ENCODE measurements around the gene ERMARD. TPM values are rescaled to one million over a fixed set of nuclear protein-coding genes. Genes with fewer than 3 reads are reported as not detected.

ERMARD gene
- total RNA-seq, 4 donors from 2014 or later = 9.0 to 18.9 (median 11.2) TPM

GRCh38 chr6:169793408-169793807 lies 42.0 kb downstream of the ERMARD start:
- Histone ChIP-seq H3K9me3 (no peaks in the 10 kb centered on the region), H3K27ac (no peak overlapping the region), H3K4me1 (peaks cover 0 to 18% of the 10 kb centered on the region in 2 donors), H3K4me3 (no peak overlapping the region), H3K36me3 (no peaks in the 10 kb centered on the region), H3K27me3 (no peaks in the 10 kb centered on the region)
- intact Hi-C loops (cut with DNase I; ENCODE audit: low total_unique reads) (no loop called here), in situ Hi-C loops (cut with MboI; ENCODE audit: low sequenced_read_pairs in 4 of 4) (no loop called here)
- ATAC-seq (no peak), DNase-seq (no peak)
- no peak for TF ChIP-seq POLR2A (IDR thresholded peaks at IDR 0.05)
- TF ChIP-seq CTCF (IDR thresholded peaks at IDR 0.05 in 4 of 5, conservative IDR thresholded peaks at IDR 0.05 in 1 of 5) = no peak

- H3K27me3 ChIP-seq = no peaks in the 10 kb centered on the region
- ATAC-seq = no peak
- H3K9me3 ChIP-seq = no peaks in the 10 kb centered on the region
- in situ Hi-C loops (cut with MboI; ENCODE audit: low sequenced_read_pairs in 4 of 4) = no loop called here
- no peak overlapping the region for H3K27ac ChIP-seq
- no peak overlapping the region for H3K4me3 ChIP-seq
- H3K4me1 ChIP-seq = peaks cover 0 to 14% of the 10 kb centered on the region in 2 donors
- no peak for TF ChIP-seq POLR2A (IDR thresholded peaks at IDR 0.05)
- TF ChIP-seq CTCF (IDR thresholded peaks at IDR 0.05 in 4 of 5, conservative IDR thresholded peaks at IDR 0.05 in 1 of 5) = no peak
- intact Hi-C loops (cut with DNase I; ENCODE audit: low total_unique reads) = no loop called here
- DNase-seq = no peak
- H3K36me3 ChIP-seq = no peaks in the 10 kb centered on the region
Measured at GRCh38 chr6:169794317-169795055, 43.1 kb downstream of the ERMARD start.

- H3K27ac ChIP-seq = no peak overlapping the region
- ATAC-seq (no peak), DNase-seq (no peak)
- no peak for TF ChIP-seq CTCF (IDR thresholded peaks at IDR 0.05 in 4 of 5, conservative IDR thresholded peaks at IDR 0.05 in 1 of 5)
- TF ChIP-seq POLR2A (IDR thresholded peaks at IDR 0.05) = no peak
- H3K27me3 ChIP-seq = no peaks in the 10 kb centered on the region
- H3K36me3 ChIP-seq = no peaks in the 10 kb centered on the region
- intact Hi-C loops (cut with DNase I; ENCODE audit: low total_unique reads) = no loop called here
- H3K4me3 ChIP-seq = no peak overlapping the region
- no peaks in the 10 kb centered on the region for H3K9me3 ChIP-seq
- in situ Hi-C loops (cut with MboI; ENCODE audit: low sequenced_read_pairs in 4 of 4) = no loop called here
- peaks cover 0 to 7% of the 10 kb centered on the region in 2 donors for H3K4me1 ChIP-seq
Measured at GRCh38 chr6:169795196-169795595, 43.8 kb downstream of the ERMARD start.

- Histone ChIP-seq H3K4me3 (no peak overlapping the region), H3K27ac (no peak overlapping the region), H3K9me3 (no peaks in the 10 kb centered on the region), H3K27me3 (no peaks in the 10 kb centered on the region), H3K4me1 (no peaks in the 10 kb centered on the region), H3K36me3 (no peaks in the 10 kb centered on the region)
- intact Hi-C loops (cut with DNase I; ENCODE audit: low total_unique reads) (no loop called here), in situ Hi-C loops (cut with MboI; ENCODE audit: low sequenced_read_pairs in 4 of 4) (no loop called here)
- ATAC-seq (no peak), DNase-seq (no peak)
- no peak for TF ChIP-seq POLR2A (IDR thresholded peaks at IDR 0.05)
- TF ChIP-seq CTCF (IDR thresholded peaks at IDR 0.05 in 4 of 5, conservative IDR thresholded peaks at IDR 0.05 in 1 of 5) = no peak
Measured at GRCh38 chr6:169798764-169799473, 47.5 kb downstream of the ERMARD start.

Measured in gastrocnemius medialis (tissue), 4 donors.